Lower lobe of right lung (tissue), 2 donors: ENCODE measurements around the gene B4GAT1. TPM values are rescaled to one million over a fixed set of nuclear protein-coding genes. Genes with fewer than 3 reads are reported as not detected.

Source experiments
- ATAC-seq, 2 donors: fragments of 200-7000 bp; cut with Tn5 transposase; one replicate each; pipeline ENCODE4 v1.9.1; 2020 to 2022; ENCODE audit warnings: mild to moderate bottlenecking in 2 of 2, moderate library complexity in 2 of 2
- DNase-seq: peaks from one replicate; pipeline ENCODE4 v3.0.0-alpha.2; 2020
- H3K27ac ChIP-seq: fragments of 200-600 bp; one replicate; pipeline ENCODE4 v1.8.0; 2022
- H3K27me3 ChIP-seq: fragments of 200-600 bp; one replicate; pipeline ENCODE4 v1.8.0; 2022; ENCODE audit warnings: low read depth
- H3K36me3 ChIP-seq: fragments of 200-600 bp; one replicate; pipeline ENCODE4 v1.8.0; 2022; ENCODE audit warnings: mild to moderate bottlenecking
- H3K4me1 ChIP-seq: fragments of 200-600 bp; one replicate; pipeline ENCODE4 v1.8.0; 2022
- H3K4me3 ChIP-seq: fragments of 200-600 bp; one replicate; pipeline ENCODE4 v1.8.0; 2022; ENCODE audit warnings: mild to moderate bottlenecking
- H3K9me3 ChIP-seq: fragments of 200-600 bp; one replicate; pipeline ENCODE4 v1.8.0; 2022
- CTCF ChIP-seq: fragments of 200-600 bp; IDR thresholded peaks from one replicate; pipeline ENCODE4 v1.8.0; 2022; ENCODE audit warnings: antibody characterized with exemption, mild to moderate bottlenecking
- intact Hi-C: fragments of 100-400 bp; cut with DNase I; formaldehyde crosslinking; loops from one replicate; pipeline ENCODE4 v1.11.0; 2022
- total RNA-seq: library from RNA; stranded (reverse); fragmentation: NEBNext Ultra II Directional; extraction: Animal tissue kit (Norgen Biotek cat#: 25700); gene quantifications from one replicate; pipeline ENCODE4 v1.2.1, GENCODE V29; 2021
- donor health status: DM: no; HTN: yes; CAD: no; lungs with severe emphysema.

Gene B4GAT1
- total RNA-seq, 1 donor from 2014 or later: 22.6 TPM

GRCh38 chr11:66341502-66342126 lies 5.8 kb downstream of the B4GAT1 start:
- Histone ChIP-seq H3K4me1 (peaks cover 39% of the 10 kb centered on the region), H3K9me3 (no peaks in the 10 kb centered on the region), H3K36me3 (peaks cover 57% of the 10 kb centered on the region), H3K4me3 (no peak overlapping the region), H3K27ac (no peak overlapping the region), H3K27me3 (no peaks in the 10 kb centered on the region)
- TF ChIP-seq CTCF: no peak
- ATAC-seq (no peak), DNase-seq (peak; percentile 39)
- intact Hi-C loops: no loop called here

- DNase-seq (peak; percentile 29), ATAC-seq (no peak)
- Histone ChIP-seq H3K9me3 (no peaks in the 10 kb centered on the region), H3K4me3 (no peak overlapping the region), H3K27ac (no peak overlapping the region), H3K36me3 (peaks cover 57% of the 10 kb centered on the region), H3K27me3 (no peaks in the 10 kb centered on the region), H3K4me1 (peaks cover 39% of the 10 kb centered on the region)
- TF ChIP-seq CTCF: no peak
- intact Hi-C loops: no loop called here
These were observed 6.6 kb downstream of the B4GAT1 start for GRCh38 chr11:66340596-66341501.

- Histone ChIP-seq H3K27me3 (no peaks in the 10 kb centered on the region), H3K4me1 (peaks cover 40% of the 10 kb centered on the region), H3K4me3 (no peak overlapping the region), H3K9me3 (no peaks in the 10 kb centered on the region), H3K36me3 (peaks cover 57% of the 10 kb centered on the region), H3K27ac (no peak overlapping the region)
- ATAC-seq (no peak), DNase-seq (peak; percentile 39)
- no peak for TF ChIP-seq CTCF
- intact Hi-C loops: no loop called here
These were observed 7.5 kb downstream of the B4GAT1 start for GRCh38 chr11:66339686-66340483.

- Histone ChIP-seq H3K36me3 (peaks cover 57% of the 10 kb centered on the region), H3K4me1 (peaks cover 42% of the 10 kb centered on the region), H3K4me3 (no peak overlapping the region), H3K27me3 (no peaks in the 10 kb centered on the region), H3K9me3 (no peaks in the 10 kb centered on the region), H3K27ac (no peak overlapping the region)
- intact Hi-C loops: no loop called here
- no peak for TF ChIP-seq CTCF
- ATAC-seq (no peak), DNase-seq (peak; percentile 30)
These were observed 8.2 kb downstream of the B4GAT1 start for GRCh38 chr11:66339162-66339675.
